Sigmoid colon (tissue), 4 donors: ENCODE data around the gene NAT8.

ENCODE experiments used
- EP300 ChIP-seq, 4 donors: sonication (generic); formaldehyde crosslinking; IDR thresholded peaks; one replicate each; pipeline ENCODE4 v1.6.1; 2017; ENCODE audit warnings: antibody characterized with exemption in 4 of 4
- POLR2A ChIP-seq, 2 donors: fragments of 450-650 bp; IDR thresholded peaks; one replicate each; pipeline ENCODE4 v1.6.1; 2016; ENCODE audit warnings: antibody characterized with exemption in 2 of 2, mild to moderate bottlenecking in 2 of 2, moderate library complexity in 2 of 2
- POLR2AphosphoS5 ChIP-seq, 4 donors: sonication (generic); formaldehyde crosslinking; IDR thresholded peaks; one replicate each; pipeline ENCODE4 v1.6.1; 2017; ENCODE audit warnings: antibody characterized with exemption in 4 of 4
- TF ChIP-seq, protein P1 (sequence below), 4 experiments: fragments of 450-650 bp in 3 of 4; fragments of 200-600 bp in 1 of 4; IDR thresholded peaks; one replicate each; pipeline ENCODE4 v1.5.1; 2016 to 2019; ENCODE audit warnings: antibody characterized with exemption in 4 of 4, mild to moderate bottlenecking in 3 of 4, moderate library complexity in 2 of 4

DNA sequence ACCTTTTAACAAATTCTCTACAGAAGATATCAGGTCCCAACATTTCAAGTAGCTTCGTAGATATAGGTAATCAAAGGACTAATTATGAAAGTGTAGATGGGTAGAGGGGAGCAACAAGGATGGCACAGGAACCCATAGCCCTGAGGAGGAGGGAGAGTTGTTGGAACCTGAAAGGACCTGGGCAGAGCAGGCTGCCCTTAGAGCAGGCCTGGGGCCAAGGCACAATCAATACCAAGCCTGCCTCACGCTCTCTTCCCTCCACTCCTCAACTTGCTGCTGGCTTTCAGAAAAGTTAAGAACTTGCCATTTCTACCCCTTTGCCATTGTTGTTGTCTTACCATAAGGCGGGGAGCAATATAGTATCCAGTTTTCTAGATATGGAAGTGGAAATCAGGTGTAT is 10.1 kb upstream of the NAT8 start:
- TF ChIP-seq, protein P1, sequence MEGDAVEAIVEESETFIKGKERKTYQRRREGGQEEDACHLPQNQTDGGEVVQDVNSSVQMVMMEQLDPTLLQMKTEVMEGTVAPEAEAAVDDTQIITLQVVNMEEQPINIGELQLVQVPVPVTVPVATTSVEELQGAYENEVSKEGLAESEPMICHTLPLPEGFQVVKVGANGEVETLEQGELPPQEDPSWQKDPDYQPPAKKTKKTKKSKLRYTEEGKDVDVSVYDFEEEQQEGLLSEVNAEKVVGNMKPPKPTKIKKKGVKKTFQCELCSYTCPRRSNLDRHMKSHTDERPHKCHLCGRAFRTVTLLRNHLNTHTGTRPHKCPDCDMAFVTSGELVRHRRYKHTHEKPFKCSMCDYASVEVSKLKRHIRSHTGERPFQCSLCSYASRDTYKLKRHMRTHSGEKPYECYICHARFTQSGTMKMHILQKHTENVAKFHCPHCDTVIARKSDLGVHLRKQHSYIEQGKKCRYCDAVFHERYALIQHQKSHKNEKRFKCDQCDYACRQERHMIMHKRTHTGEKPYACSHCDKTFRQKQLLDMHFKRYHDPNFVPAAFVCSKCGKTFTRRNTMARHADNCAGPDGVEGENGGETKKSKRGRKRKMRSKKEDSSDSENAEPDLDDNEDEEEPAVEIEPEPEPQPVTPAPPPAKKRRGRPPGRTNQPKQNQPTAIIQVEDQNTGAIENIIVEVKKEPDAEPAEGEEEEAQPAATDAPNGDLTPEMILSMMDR (IDR thresholded peaks at IDR 0.05): no peak
- no peak for TF ChIP-seq POLR2A (IDR thresholded peaks at IDR 0.05)
- no peak for TF ChIP-seq POLR2AphosphoS5 (IDR thresholded peaks at IDR 0.05)
- TF ChIP-seq EP300 (IDR thresholded peaks at IDR 0.05): no peak
